ENCODE data around the gene TADA2B. TPM values are rescaled to one million over a fixed set of nuclear protein-coding genes. Genes with fewer than 3 reads are reported as not detected.

Gene TADA2B
- total and polyA plus RNA-seq, 9 of the 15 experiments (the other 6 are each of a cell fraction or from before 2014, with no cell fraction given) = 0.55 to 12.2 (median 7.5) TPM

DNA sequence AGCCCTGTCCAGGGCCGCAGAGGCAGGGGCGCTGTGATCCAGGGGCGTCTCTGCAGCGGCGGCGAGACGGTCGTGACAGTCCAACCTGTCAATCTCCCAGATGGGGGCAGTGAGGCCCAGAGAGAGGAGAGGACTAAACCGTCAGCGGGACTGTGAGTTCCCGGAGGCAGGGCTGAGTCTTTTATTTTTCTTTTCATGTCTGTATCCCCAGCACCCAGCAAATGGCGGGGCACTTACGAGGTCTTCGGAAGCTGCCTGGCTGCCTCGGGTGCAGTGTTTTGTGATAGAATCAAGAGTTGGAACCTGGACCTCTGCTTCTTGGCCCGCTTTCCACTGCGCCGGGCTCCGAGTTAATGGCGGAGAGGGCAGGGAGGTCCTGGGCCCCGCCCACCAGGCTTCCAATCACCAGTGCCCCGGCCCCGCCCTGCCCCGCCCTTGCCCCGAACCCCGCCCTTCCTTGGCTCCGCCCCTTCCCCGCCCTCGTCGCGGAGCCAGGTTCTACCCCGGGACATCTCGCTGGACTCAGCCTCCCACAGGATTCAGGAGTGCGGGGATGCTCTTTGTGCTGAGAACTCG is 59.9 kb downstream of the TADA2B start (continued):
- TF ChIP-seq, protein P1, sequence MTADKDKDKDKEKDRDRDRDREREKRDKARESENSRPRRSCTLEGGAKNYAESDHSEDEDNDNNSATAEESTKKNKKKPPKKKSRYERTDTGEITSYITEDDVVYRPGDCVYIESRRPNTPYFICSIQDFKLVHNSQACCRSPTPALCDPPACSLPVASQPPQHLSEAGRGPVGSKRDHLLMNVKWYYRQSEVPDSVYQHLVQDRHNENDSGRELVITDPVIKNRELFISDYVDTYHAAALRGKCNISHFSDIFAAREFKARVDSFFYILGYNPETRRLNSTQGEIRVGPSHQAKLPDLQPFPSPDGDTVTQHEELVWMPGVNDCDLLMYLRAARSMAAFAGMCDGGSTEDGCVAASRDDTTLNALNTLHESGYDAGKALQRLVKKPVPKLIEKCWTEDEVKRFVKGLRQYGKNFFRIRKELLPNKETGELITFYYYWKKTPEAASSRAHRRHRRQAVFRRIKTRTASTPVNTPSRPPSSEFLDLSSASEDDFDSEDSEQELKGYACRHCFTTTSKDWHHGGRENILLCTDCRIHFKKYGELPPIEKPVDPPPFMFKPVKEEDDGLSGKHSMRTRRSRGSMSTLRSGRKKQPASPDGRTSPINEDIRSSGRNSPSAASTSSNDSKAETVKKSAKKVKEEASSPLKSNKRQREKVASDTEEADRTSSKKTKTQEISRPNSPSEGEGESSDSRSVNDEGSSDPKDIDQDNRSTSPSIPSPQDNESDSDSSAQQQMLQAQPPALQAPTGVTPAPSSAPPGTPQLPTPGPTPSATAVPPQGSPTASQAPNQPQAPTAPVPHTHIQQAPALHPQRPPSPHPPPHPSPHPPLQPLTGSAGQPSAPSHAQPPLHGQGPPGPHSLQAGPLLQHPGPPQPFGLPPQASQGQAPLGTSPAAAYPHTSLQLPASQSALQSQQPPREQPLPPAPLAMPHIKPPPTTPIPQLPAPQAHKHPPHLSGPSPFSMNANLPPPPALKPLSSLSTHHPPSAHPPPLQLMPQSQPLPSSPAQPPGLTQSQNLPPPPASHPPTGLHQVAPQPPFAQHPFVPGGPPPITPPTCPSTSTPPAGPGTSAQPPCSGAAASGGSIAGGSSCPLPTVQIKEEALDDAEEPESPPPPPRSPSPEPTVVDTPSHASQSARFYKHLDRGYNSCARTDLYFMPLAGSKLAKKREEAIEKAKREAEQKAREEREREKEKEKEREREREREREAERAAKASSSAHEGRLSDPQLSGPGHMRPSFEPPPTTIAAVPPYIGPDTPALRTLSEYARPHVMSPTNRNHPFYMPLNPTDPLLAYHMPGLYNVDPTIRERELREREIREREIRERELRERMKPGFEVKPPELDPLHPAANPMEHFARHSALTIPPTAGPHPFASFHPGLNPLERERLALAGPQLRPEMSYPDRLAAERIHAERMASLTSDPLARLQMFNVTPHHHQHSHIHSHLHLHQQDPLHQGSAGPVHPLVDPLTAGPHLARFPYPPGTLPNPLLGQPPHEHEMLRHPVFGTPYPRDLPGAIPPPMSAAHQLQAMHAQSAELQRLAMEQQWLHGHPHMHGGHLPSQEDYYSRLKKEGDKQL (CRISPR knock-in tag; IDR thresholded peaks at IDR 0.05; ENCODE audit: borderline replicate concordance) = no peak
- TF ChIP-seq ZNF717 (CRISPR knock-in tag; IDR thresholded peaks at IDR 0.05) (no peak), STAG1 (CRISPR knock-in tag; IDR thresholded peaks at IDR 0.05; ENCODE audit: borderline replicate concordance) (no peak), BCOR (IDR thresholded peaks at IDR 0.05) (no peak), TBL1XR1 (IDR thresholded peaks at IDR 0.05; ENCODE audit: low read length in 2 of 2) (no peak), NBN (IDR thresholded peaks at IDR 0.05; ENCODE audit: low read depth) (0 out of 2 replicates have a peak, but pooled peaks have one; percentile 28)
- TF ChIP-seq, protein P2, sequence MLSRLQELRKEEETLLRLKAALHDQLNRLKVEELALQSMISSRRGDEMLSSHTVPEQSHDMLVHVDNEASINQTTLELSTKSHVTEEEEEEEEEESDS (CRISPR knock-in tag; IDR thresholded peaks at IDR 0.05) = no peak
- TF ChIP-seq, protein P3, sequence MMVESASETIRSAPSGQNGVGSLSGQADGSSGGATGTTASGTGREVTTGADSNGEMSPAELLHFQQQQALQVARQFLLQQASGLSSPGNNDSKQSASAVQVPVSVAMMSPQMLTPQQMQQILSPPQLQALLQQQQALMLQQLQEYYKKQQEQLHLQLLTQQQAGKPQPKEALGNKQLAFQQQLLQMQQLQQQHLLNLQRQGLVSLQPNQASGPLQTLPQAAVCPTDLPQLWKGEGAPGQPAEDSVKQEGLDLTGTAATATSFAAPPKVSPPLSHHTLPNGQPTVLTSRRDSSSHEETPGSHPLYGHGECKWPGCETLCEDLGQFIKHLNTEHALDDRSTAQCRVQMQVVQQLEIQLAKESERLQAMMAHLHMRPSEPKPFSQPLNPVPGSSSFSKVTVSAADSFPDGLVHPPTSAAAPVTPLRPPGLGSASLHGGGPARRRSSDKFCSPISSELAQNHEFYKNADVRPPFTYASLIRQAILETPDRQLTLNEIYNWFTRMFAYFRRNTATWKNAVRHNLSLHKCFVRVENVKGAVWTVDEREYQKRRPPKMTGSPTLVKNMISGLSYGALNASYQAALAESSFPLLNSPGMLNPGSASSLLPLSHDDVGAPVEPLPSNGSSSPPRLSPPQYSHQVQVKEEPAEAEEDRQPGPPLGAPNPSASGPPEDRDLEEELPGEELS (CRISPR knock-in tag; IDR thresholded peaks at IDR 0.05; ENCODE audit: borderline replicate concordance) = no peak

Measured in K562 (cell line).